GM13976 (cell line): Measurements from ENCODE around the gene GBGT1.
"Not testable (repeated sequence)": the region's sequence is repeated elsewhere in the genome, so short reads cannot be mapped to it uniquely, and the experiment has no call there.

Source experiments
- DNase-seq: peaks from one replicate; pipeline ENCODE4 v3.0.0; 2012; ENCODE audit warnings: low spot score
- in situ Hi-C: fragments of 300-500 bp; cut with MboI; formaldehyde crosslinking; loops from one replicate; pipeline ENCODE4 v1.12.0; 2022; ENCODE audit warnings: low sequenced_read_pairs, mixed read lengths, inconsistent platforms; ENCODE audit not compliant: unreplicated experiment
- TF ChIP-seq, protein P1 (sequence below): IDR thresholded peaks from 2 replicates; pipeline ENCODE4 v1.5.1; 2012; ENCODE audit warnings: borderline replicate concordance, mild to moderate bottlenecking; ENCODE audit not compliant: insufficient read depth; ENCODE audit errors: extremely low read depth, missing control alignments, control extremely low read depth

Gene GBGT1

DNA sequence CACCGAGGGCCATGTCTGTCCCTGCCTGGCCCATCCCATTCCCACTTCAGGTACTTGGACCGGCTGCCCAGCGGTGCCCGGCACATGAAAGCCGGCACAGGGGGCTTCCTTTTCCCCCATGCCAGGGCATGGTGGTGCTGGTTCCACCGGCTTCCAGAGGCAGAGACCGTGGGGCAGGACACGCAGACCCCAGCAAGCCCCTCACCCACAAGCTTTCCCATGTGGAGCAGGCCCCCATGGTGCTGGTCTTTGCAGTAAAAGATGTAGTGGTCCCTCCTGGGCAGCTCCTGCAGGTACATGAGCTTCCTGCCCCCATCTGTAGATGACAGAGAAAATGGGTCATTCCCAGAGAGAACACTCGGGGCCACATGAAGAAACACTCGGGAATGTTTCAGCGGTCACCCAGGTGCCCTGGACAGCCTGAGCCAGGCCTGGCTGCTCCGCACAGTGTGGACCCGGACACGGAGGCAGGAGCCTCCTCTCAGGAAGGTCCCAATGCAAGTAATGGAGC lies 43.4 kb upstream of the GBGT1 start:
- in situ Hi-C loops, result no loop called here
- no peak for DNase-seq
- TF ChIP-seq, protein P1, sequence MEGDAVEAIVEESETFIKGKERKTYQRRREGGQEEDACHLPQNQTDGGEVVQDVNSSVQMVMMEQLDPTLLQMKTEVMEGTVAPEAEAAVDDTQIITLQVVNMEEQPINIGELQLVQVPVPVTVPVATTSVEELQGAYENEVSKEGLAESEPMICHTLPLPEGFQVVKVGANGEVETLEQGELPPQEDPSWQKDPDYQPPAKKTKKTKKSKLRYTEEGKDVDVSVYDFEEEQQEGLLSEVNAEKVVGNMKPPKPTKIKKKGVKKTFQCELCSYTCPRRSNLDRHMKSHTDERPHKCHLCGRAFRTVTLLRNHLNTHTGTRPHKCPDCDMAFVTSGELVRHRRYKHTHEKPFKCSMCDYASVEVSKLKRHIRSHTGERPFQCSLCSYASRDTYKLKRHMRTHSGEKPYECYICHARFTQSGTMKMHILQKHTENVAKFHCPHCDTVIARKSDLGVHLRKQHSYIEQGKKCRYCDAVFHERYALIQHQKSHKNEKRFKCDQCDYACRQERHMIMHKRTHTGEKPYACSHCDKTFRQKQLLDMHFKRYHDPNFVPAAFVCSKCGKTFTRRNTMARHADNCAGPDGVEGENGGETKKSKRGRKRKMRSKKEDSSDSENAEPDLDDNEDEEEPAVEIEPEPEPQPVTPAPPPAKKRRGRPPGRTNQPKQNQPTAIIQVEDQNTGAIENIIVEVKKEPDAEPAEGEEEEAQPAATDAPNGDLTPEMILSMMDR, result no peak

DNA sequence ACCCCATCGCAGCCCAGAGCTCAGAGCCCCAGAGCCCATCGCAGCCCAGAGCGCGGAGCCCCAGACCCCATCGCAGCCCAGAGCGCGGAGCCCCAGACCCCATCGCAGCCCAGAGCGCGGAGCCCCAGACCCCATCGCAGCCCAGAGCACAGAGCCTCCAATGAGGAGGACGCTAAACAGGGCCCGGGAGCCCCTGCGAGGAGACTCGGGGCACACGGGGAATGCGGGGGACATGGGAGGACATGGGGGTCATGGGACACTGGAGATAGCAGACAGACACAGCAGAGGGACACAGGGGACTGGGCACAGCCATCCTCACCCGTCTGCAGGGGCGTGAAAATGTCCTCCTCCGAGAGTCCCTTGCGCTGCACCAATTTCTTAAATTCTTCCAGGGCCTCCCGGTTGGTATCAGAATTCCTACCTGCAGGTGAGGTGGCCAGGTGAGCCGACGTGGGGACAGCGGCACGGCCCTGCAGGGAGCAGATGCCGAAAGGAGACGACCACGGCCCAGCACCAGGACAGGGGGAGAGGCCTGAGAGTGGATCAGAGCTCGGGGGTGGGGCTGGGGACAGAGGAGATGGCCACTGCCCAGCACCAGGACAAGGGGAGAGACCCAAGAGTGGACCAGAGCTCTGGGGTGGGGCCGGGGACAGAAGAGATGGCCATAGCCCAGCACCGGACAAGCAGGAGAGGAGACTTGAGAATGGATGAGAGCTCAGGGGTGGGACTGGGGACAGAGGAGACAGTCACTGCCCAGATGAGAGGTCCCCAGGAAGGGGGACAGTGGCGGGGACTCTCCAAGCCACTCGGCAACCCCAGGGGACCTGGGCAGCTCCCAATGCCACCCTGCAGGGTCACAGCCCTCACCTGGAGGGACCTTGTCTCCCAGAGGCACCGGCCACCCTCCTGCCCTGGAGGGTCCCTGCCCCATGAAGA lies 42.5 kb upstream of the GBGT1 start:
- TF ChIP-seq, protein P1, result no peak
- DNase-seq, result no peak
- in situ Hi-C loops, result no loop called here

DNA sequence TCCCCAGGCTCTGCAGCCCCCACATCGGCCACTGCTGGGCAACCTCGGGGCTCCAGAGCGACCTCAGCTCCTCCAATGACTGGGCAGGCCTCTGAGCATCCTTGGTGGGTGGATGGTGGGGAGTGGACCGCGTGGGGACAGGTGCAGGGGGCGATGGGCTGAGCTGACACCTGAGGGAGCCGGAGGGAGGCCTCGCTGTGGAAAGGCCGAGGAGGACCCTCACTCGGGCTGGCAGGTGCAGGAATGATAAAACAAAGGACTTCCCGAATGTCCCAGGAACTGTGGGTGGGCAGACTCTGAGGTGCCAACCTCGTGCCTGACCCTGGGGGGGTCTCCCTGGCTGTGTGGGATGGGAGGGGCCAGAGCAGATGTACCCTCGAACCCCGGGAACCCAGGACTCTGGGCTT lies 41.8 kb upstream of the GBGT1 start:
- not testable (repeated sequence) for DNase-seq

DNA sequence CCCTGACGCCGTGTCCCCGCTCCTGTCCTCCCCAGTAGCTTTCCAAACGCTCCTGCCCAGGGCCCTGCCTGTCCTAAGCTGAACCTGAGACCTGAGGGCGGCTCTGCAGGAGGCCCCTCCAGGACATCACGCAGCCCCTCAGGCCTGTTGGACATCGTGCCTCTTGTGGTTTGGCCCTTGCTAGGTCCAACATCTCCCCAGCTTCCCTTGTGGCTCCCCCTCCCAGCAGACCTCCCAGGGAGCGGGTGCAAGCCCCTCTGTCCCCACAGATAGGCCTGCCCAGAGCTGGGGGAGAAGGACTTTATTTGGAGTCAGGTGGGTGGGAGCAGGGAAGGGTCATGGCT lies 41.3 kb upstream of the GBGT1 start:
- TF ChIP-seq, protein P1, result no peak
- no peak for DNase-seq
- in situ Hi-C loops, result no loop called here

More for the DNA sequence above, 41.8 kb upstream of the GBGT1 start:
- in situ Hi-C loops, result not testable (repeated sequence)

DNA sequence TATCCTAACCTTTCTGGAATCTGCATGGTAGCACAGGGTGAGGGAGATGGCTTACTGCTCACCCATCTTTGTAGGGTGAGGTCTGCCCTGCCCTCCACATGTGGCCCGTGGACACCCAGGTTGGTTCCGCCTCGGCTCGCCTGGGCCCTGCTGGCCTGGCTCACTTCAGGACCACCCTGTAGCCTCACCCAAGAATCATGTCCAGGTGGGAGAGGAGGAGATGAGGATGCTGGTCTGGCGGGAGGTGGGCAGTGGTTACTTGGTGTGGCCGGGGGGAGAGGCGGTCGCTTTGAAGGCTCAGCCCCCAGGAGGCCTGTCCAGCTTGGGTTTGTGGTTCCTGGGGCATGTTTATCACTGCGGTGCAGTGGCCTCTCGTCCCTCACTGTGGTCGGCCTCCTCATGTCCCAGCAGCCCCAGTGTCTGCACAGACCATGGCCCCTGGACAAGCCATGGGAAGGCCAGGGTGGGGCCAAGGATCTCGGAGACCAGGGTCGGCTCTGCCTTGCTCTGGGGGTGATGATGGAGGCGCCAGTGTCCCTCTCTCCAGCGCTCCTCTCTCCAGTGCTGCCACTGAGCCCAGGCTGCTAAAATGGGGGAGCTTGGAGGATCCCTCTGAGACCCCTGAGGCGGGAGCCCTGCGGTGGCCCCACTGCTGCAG lies 40.8 kb upstream of the GBGT1 start:
- TF ChIP-seq, protein P1, result no peak
- in situ Hi-C loops, result no loop called here

DNA sequence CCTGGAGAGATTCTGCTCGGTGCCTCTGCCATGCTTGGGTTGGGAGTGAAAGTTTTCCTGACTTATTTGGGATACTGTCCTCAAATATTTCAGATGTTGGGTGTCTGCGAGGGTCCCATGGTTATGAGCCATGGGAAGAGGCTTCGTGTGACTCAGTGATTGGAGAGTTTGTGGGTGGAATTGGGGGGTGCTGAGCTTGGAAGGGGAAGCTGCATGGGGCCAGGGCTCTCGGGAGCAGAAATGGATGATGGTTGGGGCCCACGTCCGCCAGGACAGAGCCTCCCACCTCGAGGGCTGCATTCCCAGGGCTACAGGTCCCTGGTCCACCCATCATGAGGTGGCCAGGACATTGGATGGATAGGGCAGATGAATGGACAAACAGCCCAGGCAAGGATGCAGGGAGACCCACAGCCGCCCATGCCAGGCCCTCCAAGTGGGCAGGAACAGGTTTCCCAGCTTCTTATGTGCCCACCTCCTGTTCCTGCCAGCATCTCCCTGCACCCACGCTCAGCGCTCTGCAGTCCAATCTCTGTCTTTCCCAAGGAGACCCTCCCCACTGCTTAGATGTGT lies 39.9 kb upstream of the GBGT1 start:
- TF ChIP-seq, protein P1, result no peak

More for the DNA sequence above, 40.8 kb upstream of the GBGT1 start:
- no peak for DNase-seq

More for the DNA sequence above, 39.9 kb upstream of the GBGT1 start:
- in situ Hi-C loops, result no loop called here
- DNase-seq, result no peak
